VCaP (cell line): ENCODE results near the gene KRTAP12-1.
"Not testable (repeated sequence)": the region's sequence is repeated elsewhere in the genome, so short reads cannot be mapped to it uniquely, and the experiment has no call there.

Source experiments
- H3K27ac ChIP-seq: fragments of 450-650 bp; 2 replicates; pipeline ENCODE4 v1.5.1; 2017
- TF ChIP-seq, protein P1 (sequence below): fragments of 450-650 bp; conservative IDR thresholded peaks from 2 replicates; pipeline ENCODE4 v1.5.1; 2017; ENCODE audit warnings: mild to moderate bottlenecking, moderate library complexity

KRTAP12-1 gene

DNA sequence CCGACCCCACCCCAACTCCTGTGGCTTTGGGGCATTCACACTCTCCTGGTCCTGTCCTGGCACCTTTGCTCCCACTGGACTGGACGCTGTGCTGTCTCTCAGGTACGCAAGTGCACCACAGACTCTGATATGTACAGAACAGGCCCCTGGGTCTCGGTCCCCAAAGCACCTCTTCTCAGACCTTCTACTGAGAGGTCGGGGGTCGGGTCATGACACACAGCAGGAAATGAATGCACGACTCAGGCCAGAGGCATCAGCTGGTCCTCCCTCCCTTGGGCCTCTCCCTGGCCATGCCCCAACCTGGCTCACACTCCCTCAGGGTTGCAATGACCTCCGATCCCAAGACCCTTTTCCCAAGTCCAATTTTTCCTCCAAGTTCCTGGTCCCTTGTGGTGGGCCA lies 13.2 kb upstream of the KRTAP12-1 start:
- H3K27ac ChIP-seq = no peak overlapping the region
- TF ChIP-seq, protein P1, sequence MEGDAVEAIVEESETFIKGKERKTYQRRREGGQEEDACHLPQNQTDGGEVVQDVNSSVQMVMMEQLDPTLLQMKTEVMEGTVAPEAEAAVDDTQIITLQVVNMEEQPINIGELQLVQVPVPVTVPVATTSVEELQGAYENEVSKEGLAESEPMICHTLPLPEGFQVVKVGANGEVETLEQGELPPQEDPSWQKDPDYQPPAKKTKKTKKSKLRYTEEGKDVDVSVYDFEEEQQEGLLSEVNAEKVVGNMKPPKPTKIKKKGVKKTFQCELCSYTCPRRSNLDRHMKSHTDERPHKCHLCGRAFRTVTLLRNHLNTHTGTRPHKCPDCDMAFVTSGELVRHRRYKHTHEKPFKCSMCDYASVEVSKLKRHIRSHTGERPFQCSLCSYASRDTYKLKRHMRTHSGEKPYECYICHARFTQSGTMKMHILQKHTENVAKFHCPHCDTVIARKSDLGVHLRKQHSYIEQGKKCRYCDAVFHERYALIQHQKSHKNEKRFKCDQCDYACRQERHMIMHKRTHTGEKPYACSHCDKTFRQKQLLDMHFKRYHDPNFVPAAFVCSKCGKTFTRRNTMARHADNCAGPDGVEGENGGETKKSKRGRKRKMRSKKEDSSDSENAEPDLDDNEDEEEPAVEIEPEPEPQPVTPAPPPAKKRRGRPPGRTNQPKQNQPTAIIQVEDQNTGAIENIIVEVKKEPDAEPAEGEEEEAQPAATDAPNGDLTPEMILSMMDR = no peak

DNA sequence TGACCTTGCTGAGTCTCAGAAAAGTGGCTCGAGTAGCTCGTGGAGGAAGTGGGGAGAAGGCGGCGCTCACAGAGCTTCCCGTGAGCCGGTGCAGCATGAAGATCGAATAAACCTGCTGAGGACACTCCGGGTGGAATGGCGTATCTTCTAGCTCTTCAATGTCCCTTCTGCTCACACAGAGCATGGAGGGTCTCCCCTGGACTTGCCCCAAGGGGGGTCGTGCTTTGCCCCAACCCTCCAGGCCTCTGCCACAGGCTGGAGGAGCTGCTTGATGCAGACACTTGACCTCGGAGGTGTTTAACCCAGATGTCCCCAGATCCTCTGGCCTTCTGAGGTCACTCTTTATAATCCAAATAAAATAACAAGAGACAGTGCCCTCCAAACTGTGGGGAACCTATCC lies 12.8 kb upstream of the KRTAP12-1 start:
- H3K27ac ChIP-seq = no peak overlapping the region
- TF ChIP-seq, protein P1 = no peak

DNA sequence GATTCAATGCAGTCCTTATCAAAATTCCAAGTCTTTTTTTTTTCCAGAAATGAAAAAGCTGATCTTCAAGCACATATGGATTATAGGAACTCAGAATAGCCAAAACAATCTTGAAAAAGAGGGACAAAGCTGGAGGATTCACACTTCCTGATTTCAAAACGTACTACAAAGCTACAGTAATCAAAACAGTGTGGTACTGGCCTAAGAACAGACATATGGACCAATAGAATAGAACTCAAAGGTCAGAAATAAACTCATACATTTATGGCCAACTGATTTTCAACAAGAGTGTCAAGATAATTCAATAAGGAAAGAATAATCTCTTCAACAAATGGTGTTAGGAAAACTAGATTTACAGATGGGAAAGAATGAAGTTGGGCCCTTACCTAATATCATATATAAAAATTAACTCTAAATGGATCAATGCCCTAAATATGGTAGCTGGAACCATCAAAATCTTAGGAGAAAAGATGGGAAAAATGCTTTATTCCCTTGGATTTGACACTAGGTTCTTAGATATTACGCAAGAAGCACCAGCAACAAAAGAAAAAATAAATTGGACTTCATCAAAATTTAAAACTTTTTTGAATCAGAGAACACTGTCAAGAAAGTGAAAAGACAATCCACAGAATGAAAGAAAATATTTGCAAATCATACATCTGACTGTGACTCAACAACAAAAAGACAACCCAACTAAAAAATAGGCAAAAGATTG lies 11.0 kb upstream of the KRTAP12-1 start:
- TF ChIP-seq, protein P1 = no peak
- H3K27ac ChIP-seq = no peak overlapping the region

DNA sequence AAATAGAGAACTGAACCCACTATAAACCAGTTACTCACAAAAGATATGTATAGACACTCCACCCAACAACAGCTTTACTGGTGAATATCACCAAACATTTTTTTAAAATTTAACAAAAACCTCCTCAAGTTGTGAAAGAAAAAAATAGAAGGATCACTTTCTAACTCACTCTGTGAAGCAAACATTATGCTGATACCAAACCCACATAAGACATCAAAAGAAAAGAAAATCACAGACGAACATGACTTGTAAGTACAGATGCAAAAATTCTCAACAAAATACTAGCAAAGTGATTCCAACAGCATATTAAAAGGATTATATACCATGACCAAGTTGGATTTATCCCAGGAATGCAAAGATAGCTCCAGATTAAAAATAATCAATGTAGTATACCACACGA lies 9.7 kb upstream of the KRTAP12-1 start:
- TF ChIP-seq, protein P1 = no peak
- no peak overlapping the region for H3K27ac ChIP-seq

DNA sequence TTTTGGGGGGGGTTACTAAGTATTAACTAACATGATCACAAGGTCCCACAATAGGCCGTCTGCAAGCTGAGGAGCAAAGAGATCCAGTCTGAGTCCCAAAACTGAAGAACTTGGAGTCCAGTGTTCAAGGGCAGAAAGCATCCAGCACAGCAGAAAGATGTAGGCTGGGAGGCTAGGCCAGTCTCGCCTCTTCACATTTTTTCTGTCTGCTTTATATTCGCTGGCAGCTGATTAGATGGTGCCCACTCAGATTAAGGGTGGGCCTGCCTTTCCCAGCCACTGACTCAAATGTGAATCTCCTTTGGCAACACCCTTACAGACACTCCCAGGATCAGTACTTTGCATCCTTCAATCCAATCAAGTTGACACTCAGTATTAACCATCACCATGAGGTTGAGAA lies 7.8 kb upstream of the KRTAP12-1 start:
- H3K27ac ChIP-seq = not testable (repeated sequence)

DNA sequence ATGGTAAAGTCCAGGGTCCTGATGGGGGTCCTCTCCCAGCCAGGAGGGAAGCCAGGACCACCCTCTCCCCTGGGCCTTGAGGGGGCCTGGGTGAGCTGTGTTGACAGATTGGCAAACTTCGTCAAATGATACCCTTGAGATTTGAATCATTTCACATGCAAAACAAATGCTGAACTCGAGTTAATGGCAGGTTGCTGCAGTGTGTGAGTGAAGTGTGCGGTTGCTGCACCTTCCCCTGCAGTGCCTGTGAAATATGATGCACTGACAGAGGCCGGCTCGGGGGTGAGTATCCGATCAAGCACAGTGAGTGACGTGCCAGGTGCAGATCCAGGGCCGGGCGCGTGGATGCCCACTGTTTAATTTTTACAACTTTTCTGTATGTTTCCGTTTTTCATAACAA lies 5.7 kb upstream of the KRTAP12-1 start:
- H3K27ac ChIP-seq = no peak overlapping the region
- TF ChIP-seq, protein P1 = no peak

DNA sequence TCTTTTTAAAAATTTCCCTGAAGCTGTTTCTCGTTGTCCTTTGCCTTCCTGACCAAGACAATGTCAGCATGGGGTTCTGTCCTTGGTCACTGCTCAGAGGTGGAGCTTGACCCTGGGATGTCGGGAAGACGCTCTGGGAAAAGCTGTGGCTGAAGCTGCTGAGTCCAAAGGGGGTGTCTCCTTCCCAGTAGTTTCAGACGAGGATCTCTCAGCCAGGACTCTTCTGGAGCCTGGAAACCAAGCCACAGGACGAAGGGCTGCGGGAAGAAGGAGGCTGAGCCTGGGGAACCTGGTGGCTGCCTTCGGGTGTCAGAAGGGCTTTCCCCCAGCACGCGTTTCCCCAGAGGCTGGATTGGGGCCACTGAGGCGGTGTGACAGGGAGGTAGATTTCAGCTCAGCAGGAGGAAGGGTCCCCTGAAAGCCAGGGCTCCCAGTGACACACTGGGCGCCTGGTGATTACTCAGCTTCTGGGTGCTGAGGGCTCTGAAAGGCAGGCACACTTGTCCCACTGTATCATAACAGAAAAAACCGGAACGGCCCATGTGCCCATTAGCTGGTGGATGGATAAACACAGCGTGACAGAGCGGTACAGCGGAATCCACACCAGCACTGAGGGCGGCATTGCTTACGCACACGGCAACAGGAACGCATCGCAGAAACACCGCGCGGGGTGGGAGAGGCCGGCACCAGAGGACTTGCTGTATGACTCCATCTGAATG lies 5.0 kb upstream of the KRTAP12-1 start:
- no peak overlapping the region for H3K27ac ChIP-seq
- TF ChIP-seq, protein P1 = no peak
